K562 (cell line): ENCODE results near the gene SUN5. TPM values are rescaled to one million over a fixed set of nuclear protein-coding genes. Genes with fewer than 3 reads are reported as not detected.

Source experiments
- MYC ChIP-seq, 2 experiments: fragments of 250-450 bp in 1 of 2; sonication (Bioruptor Pico) in 1 of 2; IDR thresholded peaks; 2 replicates each; pipeline versions ENCODE4 v1.5.1 to v1.6.1; 2012 to 2021; ENCODE audit warnings: low read depth in 2 of 2, borderline replicate concordance in 1 of 2, improper control_type of control experiment in 1 of 2, low read length in 1 of 2, mild to moderate bottlenecking in 1 of 2, moderate library complexity in 1 of 2
- ZNF282 ChIP-seq: sonication (generic); formaldehyde crosslinking; IDR thresholded peaks from 2 replicates; pipeline ENCODE4 v1.8.1; 2023; ENCODE audit warnings: missing genetic modification reagents
- ZNF699 ChIP-seq: fragments of 250-450 bp; sonication (Bioruptor Pico); IDR thresholded peaks from 2 replicates; pipeline ENCODE4 v1.8.0; 2021; ENCODE audit warnings: mild to moderate bottlenecking, moderate library complexity; ENCODE audit not compliant: insufficient replicate concordance
- polyA plus RNA-seq, 8 experiments: library from polyadenylated mRNA; depleted of rRNA in 4 of 8; stranded (reverse) in 5 of 8; unstranded in 3 of 8; fragments of >200 nt; fragmentation: Nextera tagmentation in 2 of 8; fragmentation: Illumina TruSeq in 1 of 8; extraction: Ambion mirVana in 2 of 8; extraction: Trizol in 1 of 8; gene quantifications; 2 replicates each; pipeline versions ENCODE4 v1.2.1 to v1.2.3, GENCODE V29; 2011 to 2014; ENCODE audit warnings: inconsistent platforms in 1 of 8, missing spikeins in 1 of 8
- total RNA-seq, 7 experiments: library from RNA; depleted of rRNA in 6 of 7; stranded (reverse); fragments of >200 nt in 6 of 7; fragmentation: Illumina TruSeq in 2 of 7; extraction: Trizol in 2 of 7; gene quantifications; 2 replicates each; pipeline versions ENCODE4 v1.2.1 to v1.2.3, GENCODE V29; 2011 to 2021; ENCODE audit warnings: low replicate concordance in 1 of 7
- TF ChIP-seq, protein P1 (sequence below): fragments of 450-650 bp; IDR thresholded peaks from 2 replicates; pipeline ENCODE4 v1.6.1; 2016; ENCODE audit warnings: borderline replicate concordance
- TF ChIP-seq, protein P2 (sequence below): fragments of 450-650 bp; IDR thresholded peaks from 2 replicates; pipeline ENCODE4 v1.6.1; 2017; ENCODE audit warnings: antibody characterized with exemption, mild to moderate bottlenecking

The SUN5 gene
- total and polyA plus RNA-seq, 9 of the 15 experiments (the other 6 are each of a cell fraction or from before 2014, with no cell fraction given) = not detected

DNA sequence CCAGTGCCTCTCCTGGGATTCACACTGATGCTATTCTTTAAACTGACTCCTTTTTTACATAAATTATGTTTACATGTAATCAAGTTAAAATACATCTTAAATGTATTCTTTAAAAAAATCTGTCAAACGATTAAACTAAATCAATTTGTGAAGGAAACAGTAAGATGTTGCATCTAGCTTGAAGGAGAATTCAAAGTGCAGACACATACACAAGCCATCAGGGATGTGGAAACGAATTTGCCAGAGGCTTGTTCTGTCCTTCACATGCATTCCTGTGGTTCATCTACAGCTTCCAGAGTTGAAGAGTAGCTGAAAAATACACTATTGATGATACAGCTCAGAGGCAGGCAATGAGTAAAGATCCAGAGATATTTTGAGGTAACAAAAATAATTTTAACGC, 42.2 kb upstream of the SUN5 start (continued):
- TF ChIP-seq ZNF699 (CRISPR knock-in tag) = no peak
- TF ChIP-seq, protein P1, sequence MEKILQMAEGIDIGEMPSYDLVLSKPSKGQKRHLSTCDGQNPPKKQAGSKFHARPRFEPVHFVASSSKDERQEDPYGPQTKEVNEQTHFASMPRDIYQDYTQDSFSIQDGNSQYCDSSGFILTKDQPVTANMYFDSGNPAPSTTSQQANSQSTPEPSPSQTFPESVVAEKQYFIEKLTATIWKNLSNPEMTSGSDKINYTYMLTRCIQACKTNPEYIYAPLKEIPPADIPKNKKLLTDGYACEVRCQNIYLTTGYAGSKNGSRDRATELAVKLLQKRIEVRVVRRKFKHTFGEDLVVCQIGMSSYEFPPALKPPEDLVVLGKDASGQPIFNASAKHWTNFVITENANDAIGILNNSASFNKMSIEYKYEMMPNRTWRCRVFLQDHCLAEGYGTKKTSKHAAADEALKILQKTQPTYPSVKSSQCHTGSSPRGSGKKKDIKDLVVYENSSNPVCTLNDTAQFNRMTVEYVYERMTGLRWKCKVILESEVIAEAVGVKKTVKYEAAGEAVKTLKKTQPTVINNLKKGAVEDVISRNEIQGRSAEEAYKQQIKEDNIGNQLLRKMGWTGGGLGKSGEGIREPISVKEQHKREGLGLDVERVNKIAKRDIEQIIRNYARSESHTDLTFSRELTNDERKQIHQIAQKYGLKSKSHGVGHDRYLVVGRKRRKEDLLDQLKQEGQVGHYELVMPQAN = no peak
- TF ChIP-seq, protein P2, sequence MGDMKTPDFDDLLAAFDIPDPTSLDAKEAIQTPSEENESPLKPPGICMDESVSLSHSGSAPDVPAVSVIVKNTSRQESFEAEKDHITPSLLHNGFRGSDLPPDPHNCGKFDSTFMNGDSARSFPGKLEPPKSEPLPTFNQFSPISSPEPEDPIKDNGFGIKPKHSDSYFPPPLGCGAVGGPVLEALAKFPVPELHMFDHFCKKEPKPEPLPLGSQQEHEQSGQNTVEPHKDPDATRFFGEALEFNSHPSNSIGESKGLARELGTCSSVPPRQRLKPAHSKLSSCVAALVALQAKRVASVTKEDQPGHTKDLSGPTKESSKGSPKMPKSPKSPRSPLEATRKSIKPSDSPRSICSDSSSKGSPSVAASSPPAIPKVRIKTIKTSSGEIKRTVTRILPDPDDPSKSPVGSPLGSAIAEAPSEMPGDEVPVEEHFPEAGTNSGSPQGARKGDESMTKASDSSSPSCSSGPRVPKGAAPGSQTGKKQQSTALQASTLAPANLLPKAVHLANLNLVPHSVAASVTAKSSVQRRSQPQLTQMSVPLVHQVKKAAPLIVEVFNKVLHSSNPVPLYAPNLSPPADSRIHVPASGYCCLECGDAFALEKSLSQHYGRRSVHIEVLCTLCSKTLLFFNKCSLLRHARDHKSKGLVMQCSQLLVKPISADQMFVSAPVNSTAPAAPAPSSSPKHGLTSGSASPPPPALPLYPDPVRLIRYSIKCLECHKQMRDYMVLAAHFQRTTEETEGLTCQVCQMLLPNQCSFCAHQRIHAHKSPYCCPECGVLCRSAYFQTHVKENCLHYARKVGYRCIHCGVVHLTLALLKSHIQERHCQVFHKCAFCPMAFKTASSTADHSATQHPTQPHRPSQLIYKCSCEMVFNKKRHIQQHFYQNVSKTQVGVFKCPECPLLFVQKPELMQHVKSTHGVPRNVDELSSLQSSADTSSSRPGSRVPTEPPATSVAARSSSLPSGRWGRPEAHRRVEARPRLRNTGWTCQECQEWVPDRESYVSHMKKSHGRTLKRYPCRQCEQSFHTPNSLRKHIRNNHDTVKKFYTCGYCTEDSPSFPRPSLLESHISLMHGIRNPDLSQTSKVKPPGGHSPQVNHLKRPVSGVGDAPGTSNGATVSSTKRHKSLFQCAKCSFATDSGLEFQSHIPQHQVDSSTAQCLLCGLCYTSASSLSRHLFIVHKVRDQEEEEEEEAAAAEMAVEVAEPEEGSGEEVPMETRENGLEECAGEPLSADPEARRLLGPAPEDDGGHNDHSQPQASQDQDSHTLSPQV = no peak
- TF ChIP-seq ZNF282 (CRISPR knock-in tag) = no peak
- TF ChIP-seq MYC (IDR thresholded peaks at IDR 0.05; ENCODE audit: low read depth, low read length) = no peak
- TF ChIP-seq MYC (CRISPR knock-in tag; IDR thresholded peaks at IDR 0.05; ENCODE audit: borderline replicate concordance, low read depth) = no peak
